Ascending aorta (tissue), 2 donors: ENCODE data around the gene LRRC3B. TPM values are rescaled to one million over a fixed set of nuclear protein-coding genes. Genes with fewer than 3 reads are reported as not detected.
"Not testable (repeated sequence)": the region's sequence is repeated elsewhere in the genome, so short reads cannot be mapped to it uniquely, and the experiment has no call there.

Source experiments
- DNase-seq, 2 donors: peaks; one replicate each; pipeline ENCODE4 v3.0.0-alpha.2; 2019; ENCODE audit warnings: low spot score in 2 of 2
- H3K27ac ChIP-seq, 2 donors: fragments of 200-600 bp; sonication (generic); one replicate each; pipeline ENCODE4 v1.5.1; 2016 to 2017; ENCODE audit warnings: mild to moderate bottlenecking in 1 of 2
- H3K27me3 ChIP-seq: fragments of 200-600 bp; sonication (generic); one replicate; pipeline ENCODE4 v1.5.1; 2017
- H3K36me3 ChIP-seq, 2 donors: fragments of 200-600 bp; sonication (generic); one replicate each; pipeline ENCODE4 v1.5.1; 2016
- H3K4me1 ChIP-seq, 2 donors: fragments of 200-600 bp; sonication (generic); one replicate each; pipeline ENCODE4 v1.5.1; 2016 to 2017; ENCODE audit warnings: mild to moderate bottlenecking in 1 of 2
- H3K4me3 ChIP-seq, 2 donors: fragments of 200-600 bp; sonication (generic); one replicate each; pipeline ENCODE4 v1.5.1; 2016 to 2017; ENCODE audit warnings: mild to moderate bottlenecking in 1 of 2
- H3K9me3 ChIP-seq, 2 donors: fragments of 200-600 bp; sonication (generic); one replicate each; pipeline ENCODE4 v1.5.1; 2016
- CTCF ChIP-seq, 3 experiments: fragments of 200-600 bp in 2 of 3; fragments of 450-650 bp in 1 of 3; sonication (generic) in 2 of 3; IDR thresholded peaks; one replicate each; pipeline ENCODE4 v1.5.1; 2016 to 2019; ENCODE audit warnings: antibody characterized with exemption in 3 of 3, mild to moderate bottlenecking in 1 of 3, moderate library complexity in 1 of 3
- intact Hi-C: fragments of 100-400 bp; cut with DNase I; formaldehyde crosslinking; loops from one replicate; pipeline ENCODE4 v1.15.1; 2023
- total RNA-seq: library from RNA; depleted of rRNA; stranded (reverse); fragments of >200 nt; gene quantifications from one replicate; pipeline ENCODE4 v1.1.0, GENCODE V29; 2016

LRRC3B gene
- total RNA-seq, 1 donor from 2014 or later = not detected

GRCh38 chr3:26589678-26590077, 32.9 kb upstream of the LRRC3B start:
- Histone ChIP-seq H3K27me3 (no peaks in the 10 kb centered on the region), H3K9me3 (no peaks in the 10 kb centered on the region), H3K4me1 (no peaks in the 10 kb centered on the region), H3K36me3 (no peaks in the 10 kb centered on the region), H3K4me3 (no peak overlapping the region), H3K27ac (no peak overlapping the region)
- TF ChIP-seq CTCF (IDR thresholded peaks at IDR 0.05) = no peak
- intact Hi-C loops = no loop called here
- no peak for DNase-seq

GRCh38 chr3:26590919-26591484, 31.6 kb upstream of the LRRC3B start:
- H3K4me3 ChIP-seq = no peak overlapping the region
- DNase-seq = no peak
- intact Hi-C loops = no loop called here
- H3K4me1 ChIP-seq = no peaks in the 10 kb centered on the region
- no peak overlapping the region for H3K27ac ChIP-seq
- no peaks in the 10 kb centered on the region for H3K36me3 ChIP-seq
- H3K27me3 ChIP-seq = no peaks in the 10 kb centered on the region
- TF ChIP-seq CTCF (IDR thresholded peaks at IDR 0.05) = no peak
- no peaks in the 10 kb centered on the region for H3K9me3 ChIP-seq

- DNase-seq = no peak
- Histone ChIP-seq H3K4me3 (no peak overlapping the region), H3K9me3 (no peaks in the 10 kb centered on the region), H3K27ac (no peak overlapping the region), H3K36me3 (no peaks in the 10 kb centered on the region), H3K27me3 (no peaks in the 10 kb centered on the region), H3K4me1 (no peaks in the 10 kb centered on the region)
- TF ChIP-seq CTCF (IDR thresholded peaks at IDR 0.05) = no peak
- intact Hi-C loops = no loop called here
Observed at GRCh38 chr3:26591926-26592325, 30.6 kb upstream of the LRRC3B start.

GRCh38 chr3:26592451-26592850, 30.1 kb upstream of the LRRC3B start:
- no peaks in the 10 kb centered on the region for H3K9me3 ChIP-seq
- H3K27me3 ChIP-seq = no peaks in the 10 kb centered on the region
- no peak overlapping the region for H3K4me3 ChIP-seq
- intact Hi-C loops = no loop called here
- no peaks in the 10 kb centered on the region for H3K36me3 ChIP-seq
- DNase-seq = no peak
- no peaks in the 10 kb centered on the region for H3K4me1 ChIP-seq
- no peak overlapping the region for H3K27ac ChIP-seq
- no peak for TF ChIP-seq CTCF (IDR thresholded peaks at IDR 0.05)

GRCh38 chr3:26596335-26596734, 26.2 kb upstream of the LRRC3B start:
- Histone ChIP-seq H3K9me3 (no peaks in the 10 kb centered on the region), H3K36me3 (no peaks in the 10 kb centered on the region), H3K27me3 (no peaks in the 10 kb centered on the region), H3K27ac (no peak overlapping the region), H3K4me1 (no peaks in the 10 kb centered on the region), H3K4me3 (no peak overlapping the region)
- no peak for DNase-seq
- no peak for TF ChIP-seq CTCF (IDR thresholded peaks at IDR 0.05)
- intact Hi-C loops = no loop called here

GRCh38 chr3:26603311-26603710, 19.3 kb upstream of the LRRC3B start:
- H3K4me1 ChIP-seq, H3K9me3 ChIP-seq, DNase-seq, H3K36me3 ChIP-seq, H3K27ac ChIP-seq, H3K27me3 ChIP-seq, H3K4me3 ChIP-seq, intact Hi-C loops: not testable (repeated sequence)

- intact Hi-C loops, H3K27me3 ChIP-seq, H3K4me1 ChIP-seq, H3K9me3 ChIP-seq, H3K27ac ChIP-seq, DNase-seq, H3K36me3 ChIP-seq, H3K4me3 ChIP-seq: not testable (repeated sequence)
Observed at GRCh38 chr3:26603771-26604170, 18.8 kb upstream of the LRRC3B start.
